Panc1 (cell line): ENCODE results near the gene FGR.

Source experiments
- TF ChIP-seq, protein P1 (sequence below): fragments of 450-650 bp; IDR thresholded peaks from 2 replicates; pipeline ENCODE4 v1.5.1; 2017; ENCODE audit warnings: mild to moderate bottlenecking
- TF ChIP-seq, protein P2 (sequence below), 2 experiments: IDR thresholded peaks; 2 replicates each; pipeline ENCODE4 v1.6.1; 2011 to 2012; ENCODE audit warnings: low read depth in 2 of 2, control low read depth in 1 of 2, low read length in 1 of 2, mild to moderate bottlenecking in 1 of 2, moderate library complexity in 1 of 2; ENCODE audit not compliant: insufficient read depth in 1 of 2

DNA sequence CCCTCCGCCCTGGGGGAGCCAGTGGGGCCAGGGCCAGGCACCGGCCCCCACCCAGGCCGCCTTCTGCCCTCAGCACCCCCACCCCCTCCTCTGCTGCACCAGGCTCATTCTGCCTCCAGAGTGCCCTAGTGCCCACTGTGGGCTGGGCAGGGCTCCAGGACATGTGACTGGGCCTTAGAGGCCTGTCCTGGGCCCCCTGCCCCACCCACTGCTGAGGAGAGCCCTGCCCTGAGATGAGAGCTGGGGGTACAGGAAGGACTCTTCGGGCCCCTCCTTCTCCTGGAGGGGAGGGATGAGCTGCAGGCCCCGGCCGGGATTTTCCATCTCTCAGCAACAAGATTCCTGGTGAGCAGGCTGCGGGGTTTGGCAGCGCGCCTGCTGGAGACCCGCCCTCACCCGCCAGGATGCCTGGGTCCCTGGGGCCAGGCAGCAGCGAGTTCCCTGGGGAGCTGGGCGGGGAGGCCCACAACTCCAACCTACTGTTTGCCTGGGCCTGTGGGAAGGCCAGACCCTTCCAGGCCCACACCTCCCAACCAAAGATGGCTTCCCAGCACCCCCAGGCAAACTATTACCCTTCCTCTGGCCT, 45.1 kb downstream of the FGR start:
- TF ChIP-seq, protein P1, sequence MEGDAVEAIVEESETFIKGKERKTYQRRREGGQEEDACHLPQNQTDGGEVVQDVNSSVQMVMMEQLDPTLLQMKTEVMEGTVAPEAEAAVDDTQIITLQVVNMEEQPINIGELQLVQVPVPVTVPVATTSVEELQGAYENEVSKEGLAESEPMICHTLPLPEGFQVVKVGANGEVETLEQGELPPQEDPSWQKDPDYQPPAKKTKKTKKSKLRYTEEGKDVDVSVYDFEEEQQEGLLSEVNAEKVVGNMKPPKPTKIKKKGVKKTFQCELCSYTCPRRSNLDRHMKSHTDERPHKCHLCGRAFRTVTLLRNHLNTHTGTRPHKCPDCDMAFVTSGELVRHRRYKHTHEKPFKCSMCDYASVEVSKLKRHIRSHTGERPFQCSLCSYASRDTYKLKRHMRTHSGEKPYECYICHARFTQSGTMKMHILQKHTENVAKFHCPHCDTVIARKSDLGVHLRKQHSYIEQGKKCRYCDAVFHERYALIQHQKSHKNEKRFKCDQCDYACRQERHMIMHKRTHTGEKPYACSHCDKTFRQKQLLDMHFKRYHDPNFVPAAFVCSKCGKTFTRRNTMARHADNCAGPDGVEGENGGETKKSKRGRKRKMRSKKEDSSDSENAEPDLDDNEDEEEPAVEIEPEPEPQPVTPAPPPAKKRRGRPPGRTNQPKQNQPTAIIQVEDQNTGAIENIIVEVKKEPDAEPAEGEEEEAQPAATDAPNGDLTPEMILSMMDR, result no peak
- TF ChIP-seq, protein P2, sequence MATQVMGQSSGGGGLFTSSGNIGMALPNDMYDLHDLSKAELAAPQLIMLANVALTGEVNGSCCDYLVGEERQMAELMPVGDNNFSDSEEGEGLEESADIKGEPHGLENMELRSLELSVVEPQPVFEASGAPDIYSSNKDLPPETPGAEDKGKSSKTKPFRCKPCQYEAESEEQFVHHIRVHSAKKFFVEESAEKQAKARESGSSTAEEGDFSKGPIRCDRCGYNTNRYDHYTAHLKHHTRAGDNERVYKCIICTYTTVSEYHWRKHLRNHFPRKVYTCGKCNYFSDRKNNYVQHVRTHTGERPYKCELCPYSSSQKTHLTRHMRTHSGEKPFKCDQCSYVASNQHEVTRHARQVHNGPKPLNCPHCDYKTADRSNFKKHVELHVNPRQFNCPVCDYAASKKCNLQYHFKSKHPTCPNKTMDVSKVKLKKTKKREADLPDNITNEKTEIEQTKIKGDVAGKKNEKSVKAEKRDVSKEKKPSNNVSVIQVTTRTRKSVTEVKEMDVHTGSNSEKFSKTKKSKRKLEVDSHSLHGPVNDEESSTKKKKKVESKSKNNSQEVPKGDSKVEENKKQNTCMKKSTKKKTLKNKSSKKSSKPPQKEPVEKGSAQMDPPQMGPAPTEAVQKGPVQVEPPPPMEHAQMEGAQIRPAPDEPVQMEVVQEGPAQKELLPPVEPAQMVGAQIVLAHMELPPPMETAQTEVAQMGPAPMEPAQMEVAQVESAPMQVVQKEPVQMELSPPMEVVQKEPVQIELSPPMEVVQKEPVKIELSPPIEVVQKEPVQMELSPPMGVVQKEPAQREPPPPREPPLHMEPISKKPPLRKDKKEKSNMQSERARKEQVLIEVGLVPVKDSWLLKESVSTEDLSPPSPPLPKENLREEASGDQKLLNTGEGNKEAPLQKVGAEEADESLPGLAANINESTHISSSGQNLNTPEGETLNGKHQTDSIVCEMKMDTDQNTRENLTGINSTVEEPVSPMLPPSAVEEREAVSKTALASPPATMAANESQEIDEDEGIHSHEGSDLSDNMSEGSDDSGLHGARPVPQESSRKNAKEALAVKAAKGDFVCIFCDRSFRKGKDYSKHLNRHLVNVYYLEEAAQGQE (IDR thresholded peaks at IDR 0.05; ENCODE audit: insufficient read depth in 1 of 2, low read depth in 2 of 2, low read length in 1 of 2), result no peak
